GM18861 (cell line): Measurements from ENCODE around the gene CDC25C.
"Not testable (repeated sequence)": the region's sequence is repeated elsewhere in the genome, so short reads cannot be mapped to it uniquely, and the experiment has no call there.

Experiments used
- ATAC-seq: cut with Tn5 transposase; IDR thresholded peaks from one replicate; pipeline ENCODE4 v1.9.1; 2021; ENCODE audit not compliant: unreplicated experiment

The CDC25C gene

DNA sequence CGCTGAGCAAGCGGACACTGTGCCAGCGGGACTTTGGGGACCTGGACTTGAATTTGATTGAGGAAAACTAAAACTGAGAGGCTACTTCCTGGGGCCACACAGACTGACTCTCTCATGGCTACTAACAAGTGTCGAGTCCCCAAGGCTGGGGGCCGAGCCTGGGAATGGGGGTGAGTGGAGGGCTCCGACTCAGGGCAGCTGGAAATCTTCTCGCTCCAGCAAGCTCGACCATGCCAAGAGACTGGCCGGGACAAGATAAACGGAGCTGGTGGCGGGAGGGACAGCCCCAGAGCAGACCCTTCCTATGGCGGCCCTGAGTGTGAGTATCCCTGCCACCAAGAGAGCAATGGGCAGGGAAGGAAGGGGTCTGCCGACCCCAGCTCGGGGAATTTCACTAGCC is 15.3 kb upstream of the CDC25C start:
- ATAC-seq = no peak

DNA sequence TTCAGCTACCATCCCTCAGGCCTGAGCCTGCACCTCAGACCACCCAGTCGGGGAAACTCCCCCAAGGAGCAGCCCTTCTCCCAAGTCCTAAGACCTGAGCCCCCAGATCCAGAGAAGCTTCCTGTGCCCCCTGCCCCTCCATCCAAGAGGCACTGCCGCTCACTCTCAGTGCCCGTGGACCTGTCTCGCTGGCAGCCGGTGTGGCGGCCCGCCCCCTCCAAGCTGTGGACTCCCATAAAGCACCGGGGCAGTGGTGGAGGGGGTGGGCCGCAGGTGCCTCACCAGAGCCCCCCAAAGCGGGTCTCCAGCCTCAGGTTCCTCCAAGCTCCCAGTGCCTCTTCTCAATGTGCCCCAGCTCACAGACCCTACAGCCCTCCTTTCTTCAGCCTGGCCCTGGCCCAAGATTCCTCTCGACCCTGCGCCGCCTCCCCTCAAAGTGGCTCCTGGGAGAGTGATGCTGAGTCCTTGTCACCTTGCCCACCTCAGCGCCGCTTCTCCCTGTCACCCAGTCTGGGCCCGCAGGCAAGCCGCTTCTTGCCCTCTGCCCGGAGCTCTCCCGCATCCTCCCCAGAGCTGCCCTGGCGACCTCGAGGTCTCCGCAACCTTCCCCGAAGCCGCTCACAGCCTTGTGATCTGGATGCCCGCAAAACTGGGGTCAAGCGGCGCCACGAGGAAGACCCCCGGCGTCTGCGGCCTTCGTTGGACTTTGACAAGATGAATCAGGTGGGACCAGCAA is 13.5 kb upstream of the CDC25C start:
- ATAC-seq = no peak

DNA sequence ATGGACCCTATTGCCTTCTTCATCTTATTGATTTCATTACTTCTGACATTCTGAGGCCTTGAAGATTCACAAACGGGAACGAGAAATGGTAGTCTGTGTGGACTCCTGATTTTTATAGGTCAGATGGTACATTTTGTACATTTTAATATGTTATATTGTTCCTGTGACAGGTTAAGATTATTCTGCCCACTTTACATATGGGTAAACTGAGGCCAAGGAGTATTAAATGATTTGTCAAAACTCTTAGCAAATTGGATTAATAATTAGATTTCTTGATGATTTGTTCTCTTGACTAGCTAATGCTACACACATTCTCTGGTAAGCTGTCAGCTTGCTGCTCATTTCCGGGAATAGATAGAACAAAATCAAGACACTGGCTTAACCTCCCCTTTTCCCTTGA is 8.4 kb upstream of the CDC25C start:
- no peak for ATAC-seq

DNA sequence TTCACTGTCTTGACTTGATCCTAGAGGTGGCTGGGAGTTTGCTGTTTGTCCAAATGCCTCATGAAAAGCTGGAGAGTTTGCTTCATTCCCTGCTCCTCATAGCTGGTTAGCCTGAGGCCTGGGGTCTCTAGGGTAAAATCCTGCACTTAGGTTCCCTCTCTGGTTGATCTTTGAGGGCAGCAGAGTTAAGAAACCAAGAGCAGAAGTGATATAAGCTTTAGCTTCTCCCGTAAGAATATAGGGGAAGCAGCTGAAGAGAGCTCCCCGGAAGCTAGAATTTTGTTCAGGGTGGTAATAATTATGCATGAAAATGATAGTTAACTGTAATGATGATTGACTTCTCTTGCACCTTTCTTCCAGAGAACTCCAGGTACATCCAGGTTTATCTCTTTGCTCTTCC is 7.9 kb upstream of the CDC25C start:
- ATAC-seq = no peak

DNA sequence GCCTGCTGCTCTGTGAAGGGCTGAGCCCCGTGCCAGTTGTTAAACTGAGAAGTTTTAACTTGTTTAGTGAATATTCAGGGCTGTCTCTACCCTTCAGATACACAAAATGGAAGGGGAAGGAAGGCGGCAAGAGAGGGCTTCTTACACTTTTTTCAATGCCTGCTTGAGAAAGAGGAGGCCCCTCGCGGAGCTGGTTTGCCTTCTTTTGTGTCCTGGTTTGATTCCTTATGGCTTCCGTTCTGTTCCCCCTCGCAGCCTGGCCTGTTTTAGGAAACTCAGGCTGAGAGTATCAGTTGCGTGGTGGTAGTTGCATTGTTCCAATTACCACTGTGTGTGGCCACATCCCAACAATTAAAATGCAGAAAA is 7.5 kb upstream of the CDC25C start:
- ATAC-seq = no peak

DNA sequence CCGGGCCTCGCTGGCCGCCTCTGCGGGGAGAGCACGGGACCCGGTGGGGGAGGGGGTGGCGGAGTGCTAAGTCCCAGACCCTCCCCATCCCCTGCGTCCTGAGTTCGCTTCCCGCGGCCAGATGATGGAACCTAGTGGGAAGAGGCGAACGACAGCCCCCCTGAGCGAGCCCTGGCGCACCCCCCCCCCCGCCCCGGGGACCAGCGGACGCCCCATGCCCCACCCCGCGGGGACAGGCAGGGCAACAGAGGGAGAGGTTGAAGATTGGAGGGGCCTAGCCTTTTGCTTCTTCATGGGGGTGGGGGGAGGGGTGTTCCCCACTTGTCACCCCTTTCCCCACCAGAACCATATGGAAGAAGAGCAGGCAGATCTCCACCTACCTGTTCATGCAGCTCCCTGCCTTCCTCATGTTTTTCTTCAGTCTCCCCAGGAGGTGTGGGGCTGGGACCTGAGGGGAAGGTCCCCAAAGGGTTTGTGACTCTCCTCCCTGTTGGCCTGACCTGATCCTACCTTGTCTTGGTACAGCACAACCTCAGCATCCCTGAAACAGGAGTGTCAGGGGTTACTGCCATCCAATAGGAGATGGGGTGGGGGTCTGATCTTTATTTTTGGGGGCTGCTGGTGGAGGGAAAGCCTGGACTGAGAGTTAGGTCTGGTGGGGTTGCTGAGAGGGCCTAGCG is 6.9 kb upstream of the CDC25C start:
- ATAC-seq = no peak

DNA sequence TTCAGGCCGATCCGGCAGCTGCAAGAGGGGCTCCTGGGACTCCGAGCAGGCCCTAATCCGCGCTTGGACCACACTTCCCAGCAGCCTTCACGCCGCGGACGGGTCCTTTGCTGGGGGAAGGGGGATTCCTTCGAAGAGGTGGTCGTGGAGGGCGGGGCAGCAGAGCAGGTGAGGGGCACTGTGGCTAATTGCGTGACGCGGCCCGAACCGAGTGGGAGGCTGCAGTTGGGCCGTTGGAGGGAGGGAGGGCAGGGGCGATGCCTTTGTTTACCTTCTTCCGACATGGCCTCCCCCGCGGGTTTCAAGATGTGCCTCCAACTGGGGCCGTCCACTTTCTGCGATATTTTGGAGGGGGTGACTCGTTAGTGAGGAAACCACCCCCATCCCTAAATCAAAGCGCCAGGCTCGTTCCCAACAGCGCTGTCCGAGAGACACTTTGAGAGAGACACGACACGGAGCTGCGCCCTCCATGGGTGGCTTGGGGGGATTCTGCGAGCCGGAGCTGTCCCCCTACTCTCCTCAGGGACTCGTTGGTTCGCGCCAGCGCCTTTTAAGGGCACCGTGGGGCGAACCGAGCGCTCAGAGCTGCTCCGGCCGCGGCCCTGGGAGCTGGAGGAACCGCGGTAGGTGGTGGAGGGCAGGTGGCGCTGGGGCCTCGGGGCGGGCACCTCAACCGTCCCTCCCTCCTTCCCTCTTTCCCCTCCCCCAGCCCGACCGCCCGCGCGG is 6.2 kb upstream of the CDC25C start, which contains the start of gene FAM53C:
TSS of gene FAM53C (plus strand) at position 582 of the 726 bp plus-strand sequence. CDS start 3,070 bp downstream, outside the sequence.
- peak; percentile 79 for ATAC-seq

DNA sequence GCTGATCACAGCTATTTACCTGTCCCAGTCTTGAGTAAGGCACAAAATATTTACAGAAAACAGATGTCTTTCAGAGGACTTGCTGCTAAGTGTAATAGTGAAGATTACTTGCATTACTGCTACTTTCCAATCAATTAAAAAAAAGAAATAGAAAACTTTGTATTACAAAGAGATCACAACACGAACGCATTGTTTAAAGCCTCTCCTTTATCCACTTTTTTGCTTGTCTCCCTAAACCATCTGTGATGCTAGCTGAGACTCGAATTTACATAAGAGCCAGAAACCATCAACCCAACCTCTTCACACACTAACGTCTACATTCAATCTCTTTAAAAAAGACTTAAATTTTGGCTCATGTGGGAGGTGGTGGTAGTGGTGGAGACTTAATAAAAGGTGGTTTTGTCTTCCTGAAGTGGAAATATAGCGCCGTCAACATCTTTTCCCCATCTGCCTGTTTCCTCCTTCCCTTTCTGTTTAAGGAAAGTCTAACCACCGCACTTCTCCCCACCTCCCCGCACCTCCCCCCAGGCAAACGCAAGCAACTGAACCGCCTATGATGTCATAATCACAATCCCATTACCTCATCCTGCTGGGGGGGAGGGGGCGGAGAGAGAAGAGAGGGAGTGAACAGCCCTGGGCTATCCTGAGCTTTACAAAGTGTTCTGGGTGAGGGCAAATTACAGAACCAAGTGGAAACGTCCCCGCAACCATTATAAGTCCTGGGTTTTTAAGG is 5.5 kb upstream of the CDC25C start:
- peak; percentile 6 for ATAC-seq

DNA sequence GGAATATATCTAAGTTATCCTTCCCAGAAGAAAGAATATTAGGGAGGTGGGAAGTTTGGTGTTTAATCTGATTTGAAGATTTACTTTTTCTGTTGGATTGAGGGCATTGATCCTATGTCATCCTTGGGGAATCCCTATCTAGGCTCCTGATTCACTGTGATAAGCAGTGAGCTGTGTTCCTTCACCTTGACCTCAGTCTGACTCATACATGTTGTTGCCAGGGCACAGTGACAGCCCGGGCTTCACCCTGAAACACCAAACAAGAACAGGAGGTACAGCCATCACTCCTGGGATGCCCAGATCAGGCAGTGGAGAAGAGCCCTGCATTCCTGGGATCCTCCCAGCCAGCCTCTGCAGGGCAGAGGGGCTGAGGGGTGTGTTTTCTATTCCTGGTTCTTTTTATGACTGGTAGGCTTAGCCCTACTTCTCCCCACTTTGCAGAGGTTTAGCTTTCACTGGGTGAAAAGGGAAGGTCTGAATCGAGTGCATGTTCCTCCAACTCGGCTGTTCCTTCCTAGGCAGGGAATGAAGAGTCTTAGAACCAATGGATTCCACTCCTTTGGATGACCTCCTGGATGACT is 3.4 kb upstream of the CDC25C start:
- ATAC-seq = no peak

DNA sequence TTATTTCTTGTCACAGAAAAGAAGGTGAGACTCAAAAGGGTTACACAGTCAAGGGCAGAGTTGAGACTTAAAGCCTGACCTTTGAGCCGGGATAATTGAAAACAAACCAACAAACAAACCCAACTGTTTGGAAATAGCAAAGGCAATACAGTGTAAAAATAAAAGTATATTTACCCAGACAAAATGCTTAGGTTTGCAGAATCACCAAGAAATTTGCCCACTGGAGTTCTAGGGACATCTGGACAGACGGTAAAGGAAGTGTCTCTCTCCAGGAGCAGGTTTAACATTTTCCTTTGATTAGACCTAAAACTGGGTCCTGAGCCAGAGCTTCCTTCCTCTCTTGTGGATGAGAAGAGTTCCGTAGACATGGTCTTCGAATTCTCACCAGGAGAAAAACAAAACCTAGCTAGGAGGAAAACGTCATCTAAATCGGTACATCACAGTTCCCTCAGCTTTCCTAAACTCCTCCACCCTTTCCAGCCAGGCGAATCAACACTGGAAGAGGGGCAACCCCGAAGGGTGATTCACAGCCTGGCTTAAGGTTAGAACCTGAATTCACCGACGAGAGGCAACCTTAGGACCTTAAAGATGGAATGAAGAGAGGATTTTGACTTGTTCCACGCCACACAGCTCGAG is 673 bp downstream of the CDC25C start:
- ATAC-seq = no peak

DNA sequence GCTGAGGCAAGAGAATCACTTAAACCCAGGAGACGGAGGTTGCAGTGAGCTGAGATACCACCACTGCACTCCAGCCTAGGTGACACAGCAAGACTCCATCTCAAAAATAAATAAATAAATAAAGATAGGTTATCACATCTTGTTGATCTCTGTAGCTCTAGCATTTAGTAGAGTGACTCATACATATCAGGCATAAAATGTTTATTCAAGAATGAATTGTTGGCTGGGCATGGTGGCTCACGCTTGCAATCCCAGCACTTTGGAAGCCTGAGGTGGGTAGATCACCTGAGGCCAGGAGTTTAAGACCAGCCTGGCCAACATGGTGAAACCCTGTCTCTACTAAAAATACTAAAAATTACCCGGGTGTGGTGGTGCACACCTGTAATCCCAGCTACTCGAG is 13.4 kb downstream of the CDC25C start:
- ATAC-seq = not testable (repeated sequence)

DNA sequence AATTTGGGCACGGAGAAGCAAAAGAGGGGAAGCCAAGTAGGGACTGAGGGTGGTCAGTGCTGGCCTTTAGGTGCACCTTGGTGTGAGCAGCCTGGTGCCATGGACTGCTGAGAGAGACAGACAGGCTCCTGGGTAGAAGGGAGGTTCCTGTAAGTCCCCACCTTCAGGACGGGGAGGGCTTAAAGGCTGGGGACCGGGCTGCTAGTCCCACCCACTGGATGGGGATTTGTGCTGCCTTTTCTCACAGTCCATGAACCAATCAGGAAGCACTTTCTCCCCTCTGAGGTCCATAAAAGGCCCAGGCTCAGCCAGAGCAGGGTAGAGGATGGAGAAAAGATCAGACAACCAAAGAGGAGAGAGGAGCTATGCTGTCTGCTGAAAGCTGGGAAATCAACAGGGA is 15.2 kb downstream of the CDC25C start:
- no peak for ATAC-seq

DNA sequence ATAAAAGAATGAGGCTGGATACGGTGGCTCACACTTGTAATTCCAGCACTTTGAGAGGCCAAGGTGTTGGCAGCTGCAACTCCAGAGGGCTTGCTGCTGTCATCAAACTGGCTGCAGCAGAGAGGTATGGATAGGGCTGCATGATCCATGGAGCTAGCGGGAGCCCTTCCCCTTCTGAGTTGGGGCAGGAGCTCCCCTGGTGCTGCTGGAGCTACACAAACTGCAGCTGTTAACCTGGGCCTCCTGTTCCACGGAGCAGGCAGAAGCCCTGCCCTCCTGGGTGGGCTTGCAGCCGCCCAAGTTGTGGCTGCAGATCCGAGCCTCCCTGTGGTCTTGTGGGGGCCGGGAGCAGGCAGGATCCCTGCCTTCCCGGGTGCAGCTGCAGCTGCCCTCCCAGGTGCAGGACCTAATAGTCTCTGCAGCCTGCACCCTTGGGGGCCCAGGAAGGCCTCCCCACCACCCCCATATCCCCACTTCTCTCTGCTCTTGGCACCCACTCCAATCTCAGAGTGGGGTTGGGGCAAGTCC is 15.8 kb downstream of the CDC25C start:
- no peak for ATAC-seq

DNA sequence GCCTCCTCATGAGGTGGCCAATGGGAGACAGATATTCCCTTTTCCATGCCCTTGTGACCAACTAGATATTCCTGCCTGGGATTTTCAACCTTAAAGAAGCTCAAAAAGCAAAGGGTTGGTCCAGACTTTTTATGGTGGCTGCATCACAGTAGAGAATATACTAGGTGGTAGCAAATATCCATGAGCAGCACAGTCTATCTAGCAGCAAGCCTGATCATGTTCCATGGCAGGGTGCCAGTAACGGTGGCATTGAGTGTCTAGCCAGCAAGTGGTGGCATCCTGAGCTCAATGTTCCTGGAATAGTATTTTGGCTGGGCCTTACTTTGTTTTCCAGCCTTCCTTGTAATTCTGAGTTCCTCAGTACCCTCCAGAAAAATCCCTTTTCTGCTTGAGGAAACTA is 25.8 kb downstream of the CDC25C start:
- no peak for ATAC-seq

DNA sequence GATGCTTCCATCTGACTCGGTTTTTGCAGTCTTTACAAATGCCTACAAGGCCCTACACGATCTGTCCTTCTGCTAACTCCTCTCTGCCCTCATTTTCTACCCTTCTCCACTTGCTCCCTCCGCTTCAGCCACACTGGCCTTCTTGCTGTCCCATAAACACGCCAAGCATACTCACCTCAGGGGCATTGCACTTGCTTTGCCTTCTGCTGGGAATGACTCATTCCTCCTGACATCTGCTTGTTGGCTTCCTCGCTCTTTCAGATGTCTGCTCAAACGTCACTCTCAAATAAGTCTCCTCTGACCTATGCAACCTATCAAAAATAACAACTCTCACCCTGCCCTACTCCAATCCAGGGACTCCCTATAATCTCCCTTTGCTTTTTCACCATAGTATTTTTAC is 28.2 kb downstream of the CDC25C start:
- no peak for ATAC-seq

DNA sequence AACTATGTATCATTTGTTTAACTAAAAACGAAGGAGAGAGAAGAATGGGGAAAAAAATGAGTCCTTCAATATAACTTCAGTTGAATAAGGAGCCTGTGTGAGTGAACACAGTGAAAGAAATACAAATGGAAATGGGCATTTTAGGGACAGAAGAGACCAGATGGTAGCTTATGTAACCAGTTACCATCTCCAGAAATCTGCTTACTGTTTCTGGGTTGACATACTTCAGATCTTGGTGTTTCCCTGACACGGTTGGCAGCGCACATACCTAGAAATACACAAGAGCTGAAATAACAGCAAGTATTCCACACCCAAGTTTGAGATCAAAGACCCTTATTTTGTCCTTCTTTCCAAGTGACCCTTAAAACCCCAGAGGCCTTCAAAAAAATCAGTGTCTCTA is 42.3 kb downstream of the CDC25C start:
- no peak for ATAC-seq

DNA sequence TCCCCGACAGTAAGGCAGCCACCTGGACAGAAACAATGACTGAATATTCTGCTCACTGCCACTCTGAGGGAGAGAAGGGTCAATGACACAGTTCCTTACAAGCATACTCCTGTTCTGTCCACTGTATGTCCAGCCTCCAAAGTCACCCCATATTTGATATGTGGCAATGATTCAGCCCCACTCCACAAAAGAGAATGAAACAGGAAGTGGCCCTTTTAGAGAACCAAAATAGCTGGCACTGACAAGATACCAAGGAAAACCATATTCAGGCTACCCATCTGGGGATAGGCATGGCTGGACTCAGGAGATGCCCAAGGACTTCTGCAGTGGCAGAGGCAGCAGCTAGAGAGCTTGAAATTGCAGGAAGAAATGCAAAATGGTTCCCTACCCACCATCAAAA is 44.4 kb downstream of the CDC25C start:
- ATAC-seq = no peak

DNA sequence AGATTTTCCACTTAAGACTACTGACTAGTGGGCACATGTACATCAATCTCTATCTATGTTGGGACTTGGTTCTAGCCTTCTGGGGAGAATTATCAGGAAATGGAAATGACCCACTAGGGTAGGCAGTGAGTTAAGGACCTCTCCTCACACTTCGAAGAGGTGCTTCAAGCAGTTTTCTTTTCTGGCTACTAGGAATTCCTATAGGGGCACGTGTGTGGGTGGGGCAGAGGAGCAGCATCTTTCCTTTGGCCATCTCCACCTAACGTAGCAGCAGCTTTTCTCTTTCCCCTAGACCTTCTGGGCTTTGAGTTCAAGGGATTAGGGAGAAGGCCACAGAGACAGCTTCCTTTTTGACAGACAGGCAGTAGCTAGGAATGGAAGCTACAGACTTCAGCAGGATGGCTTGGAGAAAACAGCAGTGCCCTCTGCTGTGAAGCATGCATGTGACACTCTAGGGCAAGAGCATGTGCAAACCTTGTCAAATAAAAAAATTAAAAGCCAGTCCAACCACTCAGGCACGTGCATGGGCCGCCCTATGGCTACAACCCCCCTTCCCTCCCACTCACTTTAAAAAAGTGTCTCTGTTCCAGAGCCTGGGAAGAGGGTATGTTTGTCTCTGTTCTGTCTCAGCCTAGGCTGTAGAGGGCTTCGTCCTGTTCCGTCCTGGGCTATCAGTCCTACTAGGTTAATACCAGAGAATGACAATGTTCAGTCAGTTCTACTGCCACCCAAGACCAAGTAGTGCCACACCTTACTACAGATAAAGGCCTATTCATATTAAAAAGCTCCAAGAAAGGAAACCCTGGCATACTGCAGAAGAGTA is 48.5 kb downstream of the CDC25C start:
- no peak for ATAC-seq

DNA sequence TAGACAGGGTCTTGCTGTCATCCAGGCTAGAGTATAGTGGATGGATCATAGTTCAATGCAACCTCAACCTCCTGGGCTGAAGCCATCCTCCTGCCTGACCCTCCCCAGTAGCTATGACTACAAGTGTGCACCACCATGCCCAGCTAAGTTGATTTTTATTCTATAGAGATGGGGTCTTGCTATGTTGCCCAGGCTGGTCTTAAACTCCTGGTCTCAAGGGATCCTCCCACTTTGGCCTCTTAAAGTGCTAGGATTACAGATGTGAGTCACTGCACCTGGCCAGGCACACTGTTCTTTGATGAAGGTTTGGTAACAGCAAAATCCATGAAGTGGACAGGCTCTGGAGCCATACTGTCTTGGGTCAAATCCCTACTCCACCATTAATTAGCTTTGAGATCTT is 50.7 kb downstream of the CDC25C start:
- no peak for ATAC-seq
